Measurements from ENCODE around the gene TUT1. TPM values are rescaled to one million over a fixed set of nuclear protein-coding genes. Genes with fewer than 3 reads are reported as not detected.
A peak's percentile ranks its signal among the peaks of the same experiment; 100 is the strongest.

Gene TUT1
- total and polyA plus RNA-seq, 2 donors from 2014 or later, result 18.7 to 29.5 TPM

GRCh38 chr11:62577046-62577714 lies 14.1 kb downstream of the TUT1 start:
- H3K27ac ChIP-seq (ENCODE audit: low read depth in 2 of 2, low read length in 2 of 2), result peak overlapping the region; percentile 72 to 76
- H3K27me3 ChIP-seq (ENCODE audit: control insufficient read depth, insufficient read depth, low read length), result no peaks in the 10 kb centered on the region
- intact Hi-C loops (cut with DNase I), result no loop called here
- no peak for FAIRE-seq
- DNase-seq, result peak in 2 of 5 donors; percentile 60 to 71
- H3K9me3 ChIP-seq (ENCODE audit: control insufficient read depth in 2 of 3, insufficient read depth in 1 of 3, low read length in 3 of 3), result no peaks in the 10 kb centered on the region
- no peak overlapping the region for H3K4me3 ChIP-seq (ENCODE audit: low read length in 3 of 3)
- no peak overlapping the region for H3K9ac ChIP-seq (ENCODE audit: low read length in 3 of 3)
- peaks cover 0 to 27% (median 13%) of the 10 kb centered on the region in 3 donors for H3K4me1 ChIP-seq (ENCODE audit: control insufficient read depth in 2 of 3, insufficient read depth in 2 of 3, low read depth in 1 of 3, low read length in 3 of 3)
- no peak for TF ChIP-seq CTCF (IDR thresholded peaks at IDR 0.05; ENCODE audit: borderline replicate concordance, extremely low read depth, insufficient read depth)
- H3K36me3 ChIP-seq (ENCODE audit: control insufficient read depth in 2 of 3, insufficient read depth in 3 of 3, low read length in 3 of 3), result peaks cover 5 to 38% (median 10%) of the 10 kb centered on the region in 3 donors

- H3K36me3 ChIP-seq (ENCODE audit: control insufficient read depth in 2 of 3, insufficient read depth in 3 of 3, low read length in 3 of 3), result peaks cover 9 to 44% (median 12%) of the 10 kb centered on the region in 3 donors
- no peak for TF ChIP-seq CTCF (IDR thresholded peaks at IDR 0.05; ENCODE audit: borderline replicate concordance, extremely low read depth, insufficient read depth)
- H3K27ac ChIP-seq (ENCODE audit: low read depth in 2 of 2, low read length in 2 of 2), result peak overlapping the region in 1 of 2 donors; percentile 76
- DNase-seq (peak in 1 of 5 donors; percentile 77), FAIRE-seq (no peak)
- no peak overlapping the region for H3K4me3 ChIP-seq (ENCODE audit: low read length in 3 of 3)
- H3K27me3 ChIP-seq (ENCODE audit: control insufficient read depth, insufficient read depth, low read length), result no peaks in the 10 kb centered on the region
- H3K4me1 ChIP-seq (ENCODE audit: control insufficient read depth in 2 of 3, insufficient read depth in 2 of 3, low read depth in 1 of 3, low read length in 3 of 3), result peaks cover 0 to 27% (median 13%) of the 10 kb centered on the region in 3 donors
- intact Hi-C loops (cut with DNase I), result no loop called here
- no peak overlapping the region for H3K9ac ChIP-seq (ENCODE audit: low read length in 3 of 3)
- no peaks in the 10 kb centered on the region for H3K9me3 ChIP-seq (ENCODE audit: control insufficient read depth in 2 of 3, insufficient read depth in 1 of 3, low read length in 3 of 3)
Observed at GRCh38 chr11:62575837-62576236, 15.5 kb downstream of the TUT1 start.

DNA sequence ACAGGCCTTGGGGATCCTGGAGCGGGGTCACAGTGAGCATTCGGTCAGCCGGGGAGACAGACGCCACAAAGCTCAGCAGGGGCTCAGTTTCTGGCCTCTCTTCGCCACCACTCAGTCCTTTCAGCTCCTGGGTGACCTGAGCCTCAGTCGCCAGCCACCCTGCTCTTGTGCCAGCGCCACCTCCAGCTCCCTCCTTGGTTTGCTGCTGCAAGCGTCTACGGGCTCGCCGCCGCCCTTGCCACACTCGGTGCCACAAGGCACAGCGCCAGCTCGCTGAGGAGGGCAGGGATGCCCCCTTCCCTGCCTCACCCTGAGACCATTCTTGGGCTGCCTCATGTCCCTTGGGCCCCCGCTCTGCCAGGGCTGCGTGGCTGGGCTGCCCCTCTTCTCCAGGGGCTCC lies 16.2 kb downstream of the TUT1 start:
- FAIRE-seq, result no peak
- peak overlapping the region; percentile 55 to 90 (median 76) for H3K9ac ChIP-seq (ENCODE audit: low read length in 3 of 3)
- peak in 1 of 5 donors; percentile 74 for DNase-seq
- peak overlapping the region; percentile 52 to 87 (median 82) for H3K4me3 ChIP-seq (ENCODE audit: low read length in 3 of 3)
- H3K4me1 ChIP-seq (ENCODE audit: control insufficient read depth in 2 of 3, insufficient read depth in 2 of 3, low read depth in 1 of 3, low read length in 3 of 3), result peaks cover 0 to 27% (median 13%) of the 10 kb centered on the region in 3 donors
- no peaks in the 10 kb centered on the region for H3K27me3 ChIP-seq (ENCODE audit: control insufficient read depth, insufficient read depth, low read length)
- H3K27ac ChIP-seq (ENCODE audit: low read depth in 2 of 2, low read length in 2 of 2), result peak overlapping the region in 1 of 2 donors; percentile 99
- no peak for TF ChIP-seq CTCF (IDR thresholded peaks at IDR 0.05; ENCODE audit: borderline replicate concordance, extremely low read depth, insufficient read depth)
- H3K9me3 ChIP-seq (ENCODE audit: control insufficient read depth in 2 of 3, insufficient read depth in 1 of 3, low read length in 3 of 3), result no peaks in the 10 kb centered on the region
- peaks cover 11 to 49% (median 15%) of the 10 kb centered on the region in 3 donors for H3K36me3 ChIP-seq (ENCODE audit: control insufficient read depth in 2 of 3, insufficient read depth in 3 of 3, low read length in 3 of 3)
- intact Hi-C loops (cut with DNase I), result no loop called here
